ENCODE results near the gene PHF23.
A peak's percentile ranks its signal among the peaks of the same experiment; 100 is the strongest.

PHF23 gene

GRCh38 chr17:7281074-7281952 lies 42.1 kb upstream of the PHF23 start, which contains the start of gene SLC2A4:
Gene SLC2A4, plus strand, starts transcription at chr17:7281718. Its CDS starts 217 bp downstream, at chr17:7281935.
- TF ChIP-seq, protein P1, sequence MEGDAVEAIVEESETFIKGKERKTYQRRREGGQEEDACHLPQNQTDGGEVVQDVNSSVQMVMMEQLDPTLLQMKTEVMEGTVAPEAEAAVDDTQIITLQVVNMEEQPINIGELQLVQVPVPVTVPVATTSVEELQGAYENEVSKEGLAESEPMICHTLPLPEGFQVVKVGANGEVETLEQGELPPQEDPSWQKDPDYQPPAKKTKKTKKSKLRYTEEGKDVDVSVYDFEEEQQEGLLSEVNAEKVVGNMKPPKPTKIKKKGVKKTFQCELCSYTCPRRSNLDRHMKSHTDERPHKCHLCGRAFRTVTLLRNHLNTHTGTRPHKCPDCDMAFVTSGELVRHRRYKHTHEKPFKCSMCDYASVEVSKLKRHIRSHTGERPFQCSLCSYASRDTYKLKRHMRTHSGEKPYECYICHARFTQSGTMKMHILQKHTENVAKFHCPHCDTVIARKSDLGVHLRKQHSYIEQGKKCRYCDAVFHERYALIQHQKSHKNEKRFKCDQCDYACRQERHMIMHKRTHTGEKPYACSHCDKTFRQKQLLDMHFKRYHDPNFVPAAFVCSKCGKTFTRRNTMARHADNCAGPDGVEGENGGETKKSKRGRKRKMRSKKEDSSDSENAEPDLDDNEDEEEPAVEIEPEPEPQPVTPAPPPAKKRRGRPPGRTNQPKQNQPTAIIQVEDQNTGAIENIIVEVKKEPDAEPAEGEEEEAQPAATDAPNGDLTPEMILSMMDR (IDR thresholded peaks at IDR 0.05; ENCODE audit: low read depth, low read length): no peak

GRCh38 chr17:7280519-7281073 lies 41.3 kb upstream of the PHF23 start:
- peak overlapping the region; percentile 54 for H3K4me3 ChIP-seq (ENCODE audit: low read depth, low read length)
- TF ChIP-seq, protein P1 (IDR thresholded peaks at IDR 0.05; ENCODE audit: low read depth, low read length): peak; percentile 93

More at GRCh38 chr17:7281074-7281952, 42.1 kb upstream of the PHF23 start, which contains the start of gene SLC2A4:
- H3K4me3 ChIP-seq (ENCODE audit: low read depth, low read length): peak within 1 kb of the TSS; percentile 54

GRCh38 chr17:7279448-7279847 lies 40.2 kb upstream of the PHF23 start:
- TF ChIP-seq, protein P1 (IDR thresholded peaks at IDR 0.05; ENCODE audit: low read depth, low read length): no peak
- H3K4me3 ChIP-seq (ENCODE audit: low read depth, low read length): no peak overlapping the region

GRCh38 chr17:7266784-7267183 lies 27.5 kb upstream of the PHF23 start:
- TF ChIP-seq, protein P1 (IDR thresholded peaks at IDR 0.05; ENCODE audit: low read depth, low read length): no peak
- H3K4me3 ChIP-seq (ENCODE audit: low read depth, low read length): no peak overlapping the region

DNA sequence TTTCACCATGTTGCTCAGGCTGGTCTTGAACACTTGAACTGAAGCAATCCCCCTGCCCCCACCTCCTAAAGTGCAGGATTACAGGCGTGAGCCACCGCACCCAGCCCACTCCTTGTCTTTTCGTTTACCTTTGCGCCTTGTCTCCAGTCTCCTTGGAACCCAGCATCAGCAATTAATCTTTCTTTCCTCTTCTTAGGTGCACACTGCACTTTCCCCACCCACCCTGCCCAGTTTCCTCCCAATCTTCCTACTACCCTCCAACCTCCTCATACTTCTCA lies 24.5 kb upstream of the PHF23 start:
- no peak overlapping the region for H3K4me3 ChIP-seq (ENCODE audit: low read depth, low read length)
- TF ChIP-seq, protein P1 (IDR thresholded peaks at IDR 0.05; ENCODE audit: low read depth, low read length): no peak

DNA sequence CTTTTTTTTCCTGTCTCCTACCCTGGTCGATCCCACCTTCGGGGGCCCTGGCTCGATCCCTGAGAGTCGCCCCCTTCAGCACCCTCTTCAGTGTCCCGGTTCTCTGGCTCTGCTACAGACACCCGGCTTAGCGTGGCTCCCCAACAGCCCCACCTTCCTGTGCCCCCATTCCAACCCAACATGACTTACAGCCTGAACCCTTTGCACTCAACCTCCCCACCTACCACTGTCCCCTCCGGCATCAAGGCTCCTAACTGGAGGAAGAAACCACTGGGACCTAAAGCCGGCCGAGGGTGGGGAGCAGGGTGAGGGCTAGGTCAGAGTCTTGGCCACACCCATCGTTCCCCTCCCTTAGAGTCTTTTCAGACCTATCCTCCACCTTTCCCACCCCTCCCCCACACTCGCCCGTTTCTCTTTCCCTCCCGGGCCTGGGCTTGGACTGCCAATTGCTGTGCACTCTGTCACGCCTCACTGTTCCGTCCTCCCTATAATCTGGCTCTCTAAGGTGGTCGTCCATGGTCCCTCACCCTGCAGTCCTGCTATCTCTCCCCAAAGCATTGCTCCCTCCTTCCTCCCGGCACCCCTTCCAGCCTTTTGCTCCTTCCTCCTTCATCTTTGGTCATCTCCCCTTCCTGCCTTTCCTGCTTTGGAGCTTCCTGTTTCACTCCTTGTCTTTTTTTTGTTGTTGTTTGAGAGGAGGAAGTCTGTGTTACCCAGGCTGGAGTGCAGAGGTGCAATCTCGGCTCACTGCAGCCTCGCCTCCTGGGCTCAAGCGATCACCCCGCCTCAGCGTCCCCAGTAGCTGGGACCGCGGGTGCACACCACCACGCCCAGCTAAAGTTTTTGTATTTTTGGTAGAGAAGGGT lies 23.9 kb upstream of the PHF23 start:
- TF ChIP-seq, protein P1 (IDR thresholded peaks at IDR 0.05; ENCODE audit: low read depth, low read length): no peak
- no peak overlapping the region for H3K4me3 ChIP-seq (ENCODE audit: low read depth, low read length)
